Erythroblast (primary cell): ENCODE data around the gene WSCD2.

Experiments
- GATA1 ChIP-seq: IDR thresholded peaks from 2 replicates; pipeline ENCODE4 v1.6.1; 2011; ENCODE audit warnings: low read depth, mild to moderate bottlenecking, control low read depth, low read length, moderate library complexity
- POLR2A ChIP-seq: IDR thresholded peaks from 2 replicates; pipeline ENCODE4 v1.6.1; 2011; ENCODE audit warnings: mild to moderate bottlenecking, low read length

DNA sequence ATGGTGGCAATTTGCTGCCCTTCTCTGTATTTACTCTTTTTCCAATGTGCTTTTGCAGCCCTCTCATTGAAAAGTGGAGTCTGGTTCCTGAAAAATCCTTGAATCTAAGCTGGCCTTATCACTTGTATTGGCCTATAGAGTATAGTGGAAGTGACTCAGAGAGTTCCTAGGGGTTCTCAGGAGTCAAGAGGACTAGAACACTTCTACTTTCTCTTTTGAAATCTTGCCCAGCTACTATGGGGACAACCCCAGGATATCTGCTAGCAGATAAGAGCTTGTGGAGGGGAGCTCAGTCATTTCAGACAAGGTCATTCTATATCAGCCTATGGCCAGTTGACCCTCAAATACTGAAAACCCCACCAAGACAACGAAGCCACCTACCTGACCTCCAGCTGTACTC, 26.7 kb upstream of the WSCD2 start:
- TF ChIP-seq POLR2A (no peak), GATA1 (no peak)
